Stomach (tissue), 9 donors: ENCODE measurements around the gene TOMM40. TPM values are rescaled to one million over a fixed set of nuclear protein-coding genes. Genes with fewer than 3 reads are reported as not detected.
"Not testable (repeated sequence)": the region's sequence is repeated elsewhere in the genome, so short reads cannot be mapped to it uniquely, and the experiment has no call there.

Experiments
- DNase-seq, 2 donors: peaks; one replicate each; pipeline versions ENCODE4 v3.0.0 to v3.0.0-alpha.2; 2013 to 2019
- H3K27ac ChIP-seq, 5 donors: fragments of 200-600 bp in 4 of 5; sonication (generic) in 4 of 5; one replicate each; pipeline ENCODE4 v1.5.1; 2013 to 2019; ENCODE audit warnings: mild to moderate bottlenecking in 1 of 5, moderate library complexity in 1 of 5
- H3K27me3 ChIP-seq, 3 donors: fragments of 200-600 bp; sonication (generic); one replicate each; pipeline ENCODE4 v1.5.1; 2017 to 2019; ENCODE audit warnings: mixed run types in 1 of 3
- H3K36me3 ChIP-seq, 4 donors: fragments of 200-600 bp; sonication (generic); 1 replicate in 3 of 4; 2 replicates in 1 of 4; pipeline ENCODE4 v1.5.1; 2016 to 2019
- H3K4me1 ChIP-seq, 4 donors: fragments of 200-600 bp; sonication (generic); one replicate each; pipeline ENCODE4 v1.5.1; 2016 to 2019
- H3K4me3 ChIP-seq, 4 donors: fragments of 200-600 bp; sonication (generic) in 3 of 4; one replicate each; pipeline ENCODE4 v1.5.1; 2016 to 2019; ENCODE audit warnings: mild to moderate bottlenecking in 1 of 4
- H3K9me3 ChIP-seq, 4 donors: fragments of 200-600 bp; sonication (generic); one replicate each; pipeline ENCODE4 v1.5.1; 2016 to 2019
- EP300 ChIP-seq: sonication (generic); formaldehyde crosslinking; IDR thresholded peaks from one replicate; pipeline ENCODE4 v1.6.1; 2017; ENCODE audit warnings: antibody characterized with exemption
- POLR2A ChIP-seq, 4 donors: fragments of 450-650 bp; IDR thresholded peaks; one replicate each; pipeline ENCODE4 v1.6.1; 2016; ENCODE audit warnings: antibody characterized with exemption in 4 of 4, control low read depth in 2 of 4, mild to moderate bottlenecking in 1 of 4, moderate library complexity in 1 of 4
- POLR2AphosphoS5 ChIP-seq, 3 donors: sonication (generic); formaldehyde crosslinking; IDR thresholded peaks; one replicate each; pipeline ENCODE4 v1.6.1; 2016; ENCODE audit warnings: antibody characterized with exemption in 3 of 3
- WGBS, 5 donors: extraction: QIAGEN DNeasy Blood & Tissue Kit in 3 of 5; methylation state at CpG; one replicate each; pipeline versions ENCODE4 v1.1.5 to v1.1.7; 2013 to 2018; 5-methylcytosine and 5-hydroxymethylcytosine counted together
- intact Hi-C: fragments of 100-400 bp; cut with DNase I; formaldehyde crosslinking; loops from one replicate; pipeline ENCODE4 v1.15.1; 2023; ENCODE audit warnings: low total_unique reads
- polyA plus RNA-seq, 3 donors: library from polyadenylated mRNA; stranded (reverse); fragments of 200-250 nt; gene quantifications; one replicate each; pipeline ENCODE4 v1.2.3, GENCODE V29; 2013
- total RNA-seq, 5 donors: library from RNA; depleted of rRNA; stranded (reverse); fragments of >200 nt; gene quantifications; one replicate each; pipeline versions ENCODE4 v1.1.0 to v1.2.3, GENCODE V29; 2014 to 2016
- TF ChIP-seq, protein P1 (sequence below), 7 experiments: fragments of 450-650 bp in 4 of 7; fragments of 200-600 bp in 3 of 7; sonication (generic) in 3 of 7; IDR thresholded peaks; one replicate each; pipeline ENCODE4 v1.5.1; 2016 to 2019; ENCODE audit warnings: antibody characterized with exemption in 7 of 7, control low read depth in 2 of 7, mild to moderate bottlenecking in 1 of 7
- donor health status: healthy with polysubstance abuse.
- donor health status: Bipolar disorder and iron deficiency.
- donor health status: healthy.

TOMM40 gene
- total and polyA plus RNA-seq, 8 donors, result 7.1 to 100 (median 25.5) TPM

DNA sequence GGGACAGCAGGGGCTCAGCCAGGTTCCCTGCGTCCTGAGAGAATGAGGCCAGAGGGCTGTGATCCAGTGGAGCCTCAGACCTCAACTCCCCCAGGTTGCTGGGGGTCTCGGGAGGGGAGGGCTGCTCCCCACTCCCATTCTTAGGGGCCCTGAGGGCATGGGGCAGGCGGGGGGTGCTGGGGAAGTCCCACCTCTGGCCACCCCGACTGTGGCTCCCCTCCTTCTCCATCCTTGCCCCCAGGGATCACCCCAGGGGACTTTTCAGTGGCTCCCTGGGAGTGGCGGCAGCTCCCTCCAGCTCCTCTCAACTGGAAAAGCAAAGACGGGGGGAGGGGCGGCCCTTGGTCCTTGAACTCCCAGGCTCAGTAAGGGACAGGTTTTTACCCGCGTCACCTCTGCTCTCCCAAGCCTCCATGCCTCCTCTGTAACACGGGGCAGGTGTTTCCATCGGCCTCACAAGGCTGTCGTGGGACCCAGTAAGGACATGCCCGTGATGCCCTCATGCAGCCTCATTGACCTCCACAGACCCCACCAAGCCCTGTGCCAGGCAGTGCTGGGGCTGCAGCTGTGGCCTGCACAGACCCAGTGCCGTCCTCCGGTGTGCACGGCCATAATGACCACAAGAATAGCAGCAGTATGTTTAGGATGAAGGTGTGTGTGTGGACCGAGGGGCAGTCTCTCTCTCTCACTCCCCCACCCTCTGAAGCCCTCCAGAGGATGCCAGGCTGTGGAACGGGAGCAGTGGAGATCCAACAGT is 11.6 kb upstream of the TOMM40 start:
- Histone ChIP-seq H3K9me3 (no peaks in the 10 kb centered on the region), H3K27me3 (no peaks in the 10 kb centered on the region), H3K27ac (no peak overlapping the region), H3K4me1 (peaks cover 0 to 7% (median 0%) of the 10 kb centered on the region in 4 donors), H3K36me3 (peaks cover 34 to 75% (median 73%) of the 10 kb centered on the region in 4 donors), H3K4me3 (no peak overlapping the region)
- intact Hi-C loops, result no loop called here
- TF ChIP-seq POLR2AphosphoS5 (IDR thresholded peaks at IDR 0.05), result no peak
- TF ChIP-seq EP300, result no peak
- TF ChIP-seq, protein P1, sequence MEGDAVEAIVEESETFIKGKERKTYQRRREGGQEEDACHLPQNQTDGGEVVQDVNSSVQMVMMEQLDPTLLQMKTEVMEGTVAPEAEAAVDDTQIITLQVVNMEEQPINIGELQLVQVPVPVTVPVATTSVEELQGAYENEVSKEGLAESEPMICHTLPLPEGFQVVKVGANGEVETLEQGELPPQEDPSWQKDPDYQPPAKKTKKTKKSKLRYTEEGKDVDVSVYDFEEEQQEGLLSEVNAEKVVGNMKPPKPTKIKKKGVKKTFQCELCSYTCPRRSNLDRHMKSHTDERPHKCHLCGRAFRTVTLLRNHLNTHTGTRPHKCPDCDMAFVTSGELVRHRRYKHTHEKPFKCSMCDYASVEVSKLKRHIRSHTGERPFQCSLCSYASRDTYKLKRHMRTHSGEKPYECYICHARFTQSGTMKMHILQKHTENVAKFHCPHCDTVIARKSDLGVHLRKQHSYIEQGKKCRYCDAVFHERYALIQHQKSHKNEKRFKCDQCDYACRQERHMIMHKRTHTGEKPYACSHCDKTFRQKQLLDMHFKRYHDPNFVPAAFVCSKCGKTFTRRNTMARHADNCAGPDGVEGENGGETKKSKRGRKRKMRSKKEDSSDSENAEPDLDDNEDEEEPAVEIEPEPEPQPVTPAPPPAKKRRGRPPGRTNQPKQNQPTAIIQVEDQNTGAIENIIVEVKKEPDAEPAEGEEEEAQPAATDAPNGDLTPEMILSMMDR (IDR thresholded peaks at IDR 0.05), result no peak
- TF ChIP-seq POLR2A (IDR thresholded peaks at IDR 0.05), result no peak
- WGBS, 5 donors, result 74 to 79% (median 77%) methylated on average over 15 to 18 of the region's 18 CpGs
- peak in 1 of 2 donors; percentile 10 for DNase-seq

DNA sequence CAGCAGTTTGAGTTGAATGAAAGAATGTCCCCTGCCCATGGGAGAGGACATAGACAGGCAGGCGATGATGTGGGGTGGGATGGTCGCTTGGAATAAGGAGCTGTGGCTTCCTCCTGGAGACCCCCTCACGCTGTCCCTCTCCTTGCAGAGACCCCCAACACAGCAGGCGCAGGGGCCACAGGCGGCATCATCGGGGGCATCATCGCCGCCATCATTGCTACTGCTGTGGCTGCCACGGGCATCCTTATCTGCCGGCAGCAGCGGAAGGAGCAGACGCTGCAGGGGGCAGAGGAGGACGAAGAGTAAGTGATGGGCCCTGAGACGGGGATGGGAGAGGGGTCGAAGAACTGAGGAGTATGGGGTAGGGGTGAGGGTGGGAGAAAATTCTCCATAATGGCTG is 9.0 kb upstream of the TOMM40 start:
- Histone ChIP-seq H3K9me3 (no peaks in the 10 kb centered on the region), H3K27me3 (no peaks in the 10 kb centered on the region), H3K4me3 (no peak overlapping the region), H3K27ac (no peak overlapping the region), H3K4me1 (peaks cover 0 to 2% (median 0%) of the 10 kb centered on the region in 4 donors), H3K36me3 (peaks cover 33 to 75% (median 72%) of the 10 kb centered on the region in 4 donors)
- 89 to 93% (median 92%) methylated on average over 15 of the region's 15 CpGs for whole genome bisulfite sequencing, 5 donors
- no peak for DNase-seq
- intact Hi-C loops, result no loop called here
- no peak for TF ChIP-seq POLR2AphosphoS5 (IDR thresholded peaks at IDR 0.05)

DNA sequence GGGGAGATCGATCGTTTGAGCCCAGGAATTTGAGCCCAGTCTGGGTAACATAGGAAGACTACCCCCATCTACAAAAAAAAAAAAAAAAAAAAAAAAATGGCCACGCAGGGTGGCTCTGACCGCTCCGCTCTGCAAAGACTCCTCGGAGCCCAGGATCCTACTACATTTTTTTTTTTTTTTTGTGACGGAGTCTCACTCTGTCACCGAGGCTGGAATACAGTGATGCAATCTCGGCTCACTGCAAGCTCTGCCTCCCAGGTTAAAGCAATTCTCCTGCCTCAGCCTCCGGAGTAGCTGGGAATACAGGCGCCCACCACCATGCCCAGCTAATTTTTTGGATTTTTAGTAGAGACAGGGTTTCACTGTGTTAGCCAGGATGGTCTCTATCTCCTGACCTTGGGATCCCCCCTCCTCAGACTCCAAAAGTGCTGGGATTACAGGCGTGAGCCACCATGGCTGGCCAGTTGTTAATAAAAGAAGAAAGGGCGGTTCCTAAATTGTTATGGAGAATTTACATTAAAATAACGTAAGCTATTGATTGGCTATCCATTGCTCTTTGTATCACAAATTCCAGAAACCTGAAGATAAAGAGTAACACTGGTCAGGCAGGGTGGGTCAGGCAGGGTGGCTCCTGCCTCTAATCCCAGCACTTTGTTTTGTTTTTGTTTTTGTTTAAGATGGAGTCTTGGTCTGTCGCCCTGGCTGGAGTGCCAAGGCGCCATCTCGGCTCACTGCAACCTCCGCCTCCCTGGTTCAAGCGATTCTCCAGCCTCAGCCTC is 8.2 kb upstream of the TOMM40 start:
- H3K27ac ChIP-seq, DNase-seq, H3K4me3 ChIP-seq, H3K27me3 ChIP-seq, H3K4me1 ChIP-seq, intact Hi-C loops, H3K9me3 ChIP-seq: not testable (repeated sequence)
- 91 to 93% (median 92%) methylated on average over 19 of the region's 19 CpGs for WGBS, 5 donors
- H3K36me3 ChIP-seq, result peaks cover 38 to 75% (median 72%) of the 10 kb centered on the region in 4 donors

DNA sequence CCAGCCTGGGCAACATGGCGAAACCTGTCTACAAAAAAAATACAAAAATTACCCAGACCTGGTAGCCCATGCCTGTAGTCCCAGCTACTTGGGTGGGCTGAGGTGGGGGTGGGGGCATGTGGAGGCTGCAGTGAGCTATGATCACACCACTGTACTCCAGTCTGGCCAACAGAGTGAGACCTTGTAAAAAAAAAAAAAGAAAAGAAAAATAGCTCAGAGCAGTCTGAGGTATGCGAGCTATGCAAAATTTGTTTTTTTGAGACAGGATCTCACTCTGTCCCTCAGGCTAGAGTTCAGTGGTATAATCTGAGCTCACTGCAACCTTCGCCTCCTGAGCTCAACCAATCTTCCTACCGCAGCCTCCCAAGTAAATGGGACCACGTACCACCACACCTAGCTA is 7.1 kb upstream of the TOMM40 start:
- no peak overlapping the region for H3K27ac ChIP-seq
- intact Hi-C loops, result no loop called here
- TF ChIP-seq, protein P1 (IDR thresholded peaks at IDR 0.05), result no peak
- TF ChIP-seq POLR2AphosphoS5 (IDR thresholded peaks at IDR 0.05) (no peak), EP300 (no peak), POLR2A (IDR thresholded peaks at IDR 0.05) (no peak)

DNA sequence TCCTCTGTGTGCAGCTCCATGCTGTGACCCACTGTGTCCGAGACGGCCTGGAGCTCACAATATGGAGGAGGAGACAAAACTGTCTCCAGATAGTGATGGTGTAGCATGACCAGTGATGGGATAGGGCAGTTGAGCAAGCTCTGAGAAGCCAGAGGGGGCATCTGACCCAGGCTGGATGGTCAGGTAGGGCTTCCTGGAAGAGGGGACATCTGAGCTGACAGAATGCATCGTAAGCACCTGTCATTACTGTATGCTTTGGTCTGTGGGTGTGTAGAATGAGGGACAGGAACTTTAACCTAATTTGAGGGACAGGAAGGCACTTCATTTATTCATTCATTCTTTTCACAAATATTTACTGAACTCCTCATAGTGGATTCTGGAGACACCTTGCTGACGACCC is 6.5 kb upstream of the TOMM40 start:
- intact Hi-C loops, result no loop called here
- Histone ChIP-seq H3K27ac (no peak overlapping the region), H3K4me3 (no peak overlapping the region), H3K27me3 (no peaks in the 10 kb centered on the region), H3K4me1 (peaks cover 3 to 7% (median 4%) of the 10 kb centered on the region in 4 donors), H3K36me3 (peaks cover 28 to 70% (median 65%) of the 10 kb centered on the region in 4 donors), H3K9me3 (no peaks in the 10 kb centered on the region)
- TF ChIP-seq EP300 (no peak), POLR2A (IDR thresholded peaks at IDR 0.05) (no peak), POLR2AphosphoS5 (IDR thresholded peaks at IDR 0.05) (no peak)
- TF ChIP-seq, protein P1 (IDR thresholded peaks at IDR 0.05), result no peak
- WGBS, 5 donors, result 84 to 91% (median 87%) methylated on average over 4 of the region's 4 CpGs
- DNase-seq, result no peak

More for the DNA sequence above, 7.1 kb upstream of the TOMM40 start:
- DNase-seq, result no peak
- no peak overlapping the region for H3K4me3 ChIP-seq
- no peaks in the 10 kb centered on the region for H3K9me3 ChIP-seq
- H3K4me1 ChIP-seq, result peaks cover 0 to under 1% (median 0%) of the 10 kb centered on the region in 4 donors
- peaks cover 28 to 75% (median 72%) of the 10 kb centered on the region in 4 donors for H3K36me3 ChIP-seq
- H3K27me3 ChIP-seq, result no peaks in the 10 kb centered on the region
- 88 to 97% (median 92%) methylated on average over 5 of the region's 5 CpGs for WGBS, 5 donors
